Superior temporal gyrus (tissue), 1 donor: ENCODE measurements around the gene XPO1.
"Not testable (repeated sequence)": the region's sequence is repeated elsewhere in the genome, so short reads cannot be mapped to it uniquely, and the experiment has no call there.

Experiments used
- DNase-seq: peaks from one replicate; pipeline ENCODE4 v3.0.0-alpha.2; 2016; ENCODE audit errors: extremely low spot score

The XPO1 gene

DNA sequence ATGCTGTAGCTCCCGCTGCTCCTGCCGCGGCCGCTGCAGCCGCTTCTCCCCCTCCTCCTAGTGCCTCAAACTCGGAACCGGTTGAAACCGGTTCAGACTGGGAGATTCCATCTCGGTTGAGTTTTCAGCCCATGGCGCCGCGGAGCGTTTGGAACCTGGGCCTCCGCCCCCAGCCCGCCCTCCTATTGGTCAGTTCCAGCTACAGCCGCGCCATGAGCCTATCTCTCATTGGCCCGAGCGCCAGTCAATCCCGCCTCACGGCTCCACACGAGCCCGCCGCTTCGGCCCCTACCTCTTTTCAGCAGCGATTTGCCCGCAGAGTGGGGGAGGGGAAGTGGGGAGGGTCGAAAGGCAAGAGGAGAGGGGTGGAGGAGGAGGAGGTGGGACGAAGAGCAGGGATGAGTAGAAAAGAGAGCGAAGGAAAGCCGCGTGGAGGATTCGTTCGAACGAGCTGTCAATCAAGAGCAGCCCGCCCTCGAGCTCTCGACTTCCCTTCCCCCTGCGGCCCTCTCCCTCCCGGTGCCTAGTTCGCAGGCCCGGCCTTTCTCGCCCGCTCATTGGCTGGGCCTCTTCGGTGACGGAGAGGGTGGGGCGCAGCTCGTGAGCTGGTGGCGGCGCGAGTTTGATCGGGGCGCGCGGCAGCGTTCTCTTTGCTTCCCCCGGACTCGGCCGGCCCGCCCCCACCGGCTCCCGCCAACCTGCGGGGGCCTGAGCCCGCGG lies at the start of gene XPO1:
Gene XPO1 (minus strand): TSS at position 157 of the 720 bp plus-strand sequence. CDS start 4,459 bp downstream, outside the sequence.
- DNase-seq, result peak; percentile 99

GRCh38 chr2:61586928-61587327 lies 48.8 kb upstream of the XPO1 start:
- DNase-seq, result not testable (repeated sequence)

DNA sequence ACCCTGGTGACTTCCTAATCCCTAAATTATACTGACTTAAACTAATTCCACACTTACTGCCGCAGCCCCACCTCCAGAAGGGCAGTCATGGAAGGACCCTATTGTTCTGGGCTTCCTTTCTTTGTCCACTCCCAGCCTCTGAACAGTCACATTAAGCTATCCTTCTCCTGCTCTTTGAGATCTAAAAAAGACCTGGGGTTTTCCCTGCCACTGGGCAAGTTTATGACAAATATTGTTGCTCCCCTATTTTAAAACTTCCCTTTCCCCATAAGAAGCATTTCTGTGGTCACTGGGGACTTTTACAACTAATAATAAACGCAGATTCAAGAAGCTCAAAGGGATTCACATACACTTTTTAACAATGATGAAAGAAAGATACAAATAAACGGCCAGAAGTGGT lies 47.2 kb upstream of the XPO1 start:
- DNase-seq, result no peak

DNA sequence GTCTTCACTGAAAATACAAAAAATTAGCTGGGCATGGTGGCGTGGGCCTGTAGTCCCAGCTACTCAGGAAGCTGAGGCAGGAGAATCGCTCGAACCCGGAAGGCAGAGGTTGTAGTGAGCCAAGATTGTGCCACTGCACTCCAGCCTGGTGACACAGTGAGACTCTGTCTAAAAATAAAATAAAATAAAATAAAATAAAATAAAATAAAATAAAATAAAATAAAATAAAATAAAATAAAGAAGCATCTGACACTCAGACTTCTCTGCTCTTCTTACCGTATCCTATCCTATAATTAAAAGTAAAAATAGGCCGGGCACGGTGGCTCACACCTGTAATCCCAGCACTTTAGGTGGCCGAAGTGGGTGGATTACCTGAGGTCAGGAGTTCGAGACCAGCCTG lies 46.2 kb upstream of the XPO1 start:
- not testable (repeated sequence) for DNase-seq

DNA sequence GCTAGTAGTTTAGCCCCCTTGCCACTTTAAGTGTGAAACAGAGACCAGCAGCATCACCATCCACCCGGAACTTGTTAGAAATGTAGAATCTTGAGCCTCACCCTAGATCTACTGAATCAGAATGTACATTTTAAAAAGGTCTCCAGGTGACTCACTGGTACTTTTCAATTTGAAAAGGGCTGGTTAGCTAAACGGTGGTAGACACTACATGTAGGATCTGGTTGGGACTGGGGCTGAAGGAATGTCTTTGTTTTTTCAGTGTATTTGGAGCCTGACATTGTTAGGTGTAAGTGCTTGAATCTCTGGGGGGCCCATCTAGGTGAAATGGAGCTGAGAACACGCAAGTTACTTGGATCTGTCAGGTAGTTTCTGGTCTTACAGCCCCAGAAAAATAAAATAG lies 44.0 kb upstream of the XPO1 start:
- no peak for DNase-seq

GRCh38 chr2:61581716-61582115 lies 43.6 kb upstream of the XPO1 start:
- no peak for DNase-seq

DNA sequence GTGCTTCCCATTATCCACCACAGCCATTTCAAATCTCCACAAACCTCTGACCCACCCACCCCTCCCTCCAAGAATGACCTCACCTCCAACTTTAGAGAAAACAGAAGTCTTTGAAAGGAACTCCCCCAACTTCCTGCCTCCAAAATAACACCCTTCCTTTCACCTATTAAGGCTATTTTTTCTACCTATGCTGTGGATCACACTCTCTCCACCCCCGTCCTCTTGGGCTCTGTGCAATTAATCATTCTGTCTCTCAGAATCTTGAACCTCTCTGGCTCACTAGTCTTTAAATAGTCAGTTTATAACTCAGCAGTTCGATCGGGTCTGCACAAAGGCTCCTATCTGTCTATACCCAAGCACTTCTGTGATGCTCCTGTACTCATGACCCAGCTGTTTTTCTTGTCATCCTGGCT lies 37.3 kb upstream of the XPO1 start:
- DNase-seq, result no peak

- DNase-seq, result no peak
These were observed 28.4 kb upstream of the XPO1 start for GRCh38 chr2:61566566-61566965.

- no peak for DNase-seq
These were observed 24.5 kb upstream of the XPO1 start for GRCh38 chr2:61562615-61563014.

GRCh38 chr2:61558160-61558559 lies 20.0 kb upstream of the XPO1 start:
- DNase-seq, result no peak

- DNase-seq, result no peak
These were observed 19.2 kb upstream of the XPO1 start for GRCh38 chr2:61557381-61557780.

- no peak for DNase-seq
These were observed 16.4 kb upstream of the XPO1 start for GRCh38 chr2:61554604-61555003.

DNA sequence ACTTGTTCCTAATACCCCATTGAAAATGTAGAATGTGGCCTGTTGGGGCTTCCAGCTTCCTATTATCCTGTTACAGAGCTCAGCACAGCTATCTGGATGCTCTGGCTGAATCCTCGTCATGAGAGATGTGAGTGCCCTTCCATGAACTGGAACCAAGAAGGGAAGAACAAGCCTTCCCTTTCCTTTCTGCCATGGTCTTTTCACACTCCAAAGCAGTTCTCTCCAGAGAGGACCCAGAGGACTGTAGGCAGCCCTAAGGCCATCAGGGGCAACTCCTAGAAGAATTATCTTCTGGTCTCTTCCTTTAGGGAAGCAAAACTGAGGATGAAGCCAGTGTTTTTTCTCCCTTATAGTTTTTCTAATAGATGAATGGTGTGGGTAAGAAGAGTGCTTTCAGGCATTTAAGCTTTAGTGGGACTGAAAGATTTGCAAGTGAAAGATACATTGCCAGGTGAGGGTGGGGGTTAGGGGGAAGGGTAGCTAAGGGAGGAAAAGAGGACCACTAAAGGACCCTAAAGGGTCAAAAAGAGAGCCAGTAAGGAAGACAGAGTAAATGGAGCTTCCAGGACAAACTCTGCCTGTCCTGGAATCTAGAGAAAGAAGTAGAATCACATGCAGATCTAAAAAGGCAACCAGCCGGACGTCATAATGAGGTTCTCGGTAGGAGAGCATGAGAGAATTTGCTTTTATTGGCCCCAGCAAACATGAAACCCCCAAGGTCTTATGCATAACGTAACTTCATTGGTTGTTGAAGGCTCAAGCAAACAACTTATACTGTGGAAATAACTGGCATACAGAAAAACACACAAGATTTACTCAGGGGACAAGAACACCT lies 12.4 kb upstream of the XPO1 start:
- DNase-seq, result no peak

DNA sequence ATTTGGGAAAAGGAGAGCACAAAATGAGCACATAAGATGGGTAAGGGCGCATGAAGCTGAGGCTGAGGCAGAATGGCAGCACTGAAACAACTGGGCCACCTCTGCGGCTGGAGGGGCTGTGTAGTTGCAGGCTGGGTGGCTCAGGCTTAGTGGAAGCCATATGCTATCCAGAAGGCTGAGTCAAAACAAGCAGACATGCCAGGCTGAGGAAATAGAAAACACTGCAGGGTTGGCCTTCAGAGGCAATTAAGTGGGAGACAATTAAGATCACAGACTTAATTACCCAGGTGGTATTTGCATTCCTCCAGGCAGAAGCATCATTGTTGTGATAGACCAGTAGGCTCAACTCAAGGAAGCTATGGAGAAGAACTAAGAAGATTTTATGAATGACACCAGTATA lies 11.4 kb upstream of the XPO1 start:
- DNase-seq, result no peak

- no peak for DNase-seq
These were observed 4.9 kb upstream of the XPO1 start for GRCh38 chr2:61543062-61543461.

GRCh38 chr2:61540167-61540566 lies 2.0 kb upstream of the XPO1 start:
- DNase-seq, result not testable (repeated sequence)

DNA sequence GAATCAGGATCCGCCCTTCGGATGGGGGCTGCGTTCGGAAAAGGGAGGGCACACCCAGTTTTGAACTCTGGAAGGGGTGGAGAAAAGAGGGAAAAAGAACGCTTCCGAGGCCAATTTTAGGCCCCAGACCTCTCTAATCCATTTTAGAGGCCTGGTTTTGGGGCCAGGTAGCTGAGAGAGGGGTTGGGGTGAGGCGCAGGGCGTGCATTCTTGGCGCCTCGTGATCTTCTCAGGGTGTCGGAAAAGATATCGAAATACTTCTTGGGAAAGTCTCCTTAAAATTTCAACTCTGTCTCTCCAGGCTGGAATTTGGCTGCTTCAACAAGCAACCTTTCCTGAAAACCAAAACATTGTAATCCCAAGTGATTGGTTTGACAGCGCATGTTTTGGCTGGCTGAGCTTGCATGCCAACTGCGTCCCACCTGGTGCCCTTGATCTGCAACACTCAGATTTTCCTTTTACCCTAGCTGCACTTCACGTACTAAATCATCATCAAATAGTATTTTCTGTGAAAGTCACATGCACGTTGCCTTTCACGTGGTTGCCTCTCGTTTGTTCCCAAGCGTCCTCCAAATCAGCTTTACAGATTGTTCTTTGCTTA lies 864 bp upstream of the XPO1 start:
- DNase-seq, result peak; percentile 58

DNA sequence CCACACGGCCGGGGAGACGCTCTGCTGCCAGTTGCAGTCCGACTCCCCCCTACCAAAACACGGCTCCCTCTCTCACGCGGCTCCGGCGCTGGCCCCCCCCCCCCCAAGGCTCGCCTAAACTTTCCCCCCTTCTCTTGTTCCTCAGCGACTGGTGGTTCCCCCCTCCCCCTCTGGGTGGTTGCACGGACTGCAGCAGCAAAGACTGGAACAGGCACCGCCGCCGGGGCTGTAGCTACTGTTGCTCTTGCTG lies 281 bp downstream of the XPO1 start:
- DNase-seq, result no peak

DNA sequence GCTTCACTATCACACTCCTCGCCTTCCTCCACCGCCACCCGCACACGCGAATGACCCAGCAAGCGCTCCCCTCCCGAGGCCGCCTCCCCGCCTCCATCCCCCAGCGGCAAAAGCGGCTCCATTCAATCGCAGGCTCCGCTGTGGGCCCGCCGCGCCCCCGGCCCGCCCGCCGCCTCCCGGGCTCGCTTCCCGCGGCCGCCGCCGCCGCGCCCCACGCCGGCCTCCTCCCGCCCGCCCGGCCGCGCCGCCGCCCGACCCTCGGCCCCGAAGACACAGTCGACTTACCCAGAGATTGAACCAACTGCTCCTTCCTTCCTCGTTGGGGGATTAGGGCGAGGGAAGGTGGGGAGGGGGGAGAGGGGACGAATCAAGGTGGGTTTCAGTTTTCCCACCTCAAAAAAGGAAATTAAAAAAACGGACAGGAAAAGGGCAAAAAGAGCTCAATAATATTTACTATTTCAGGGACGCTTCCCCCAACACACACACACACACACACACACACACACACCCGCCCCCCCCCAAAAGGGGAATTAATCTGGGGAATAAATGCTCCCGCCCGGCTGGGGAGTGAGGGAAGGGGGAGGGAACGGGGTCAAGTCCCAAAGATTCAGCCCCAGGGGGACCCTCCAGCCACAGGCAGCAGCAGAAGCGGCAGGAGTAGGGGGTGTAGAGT lies 743 bp downstream of the XPO1 start:
- no peak for DNase-seq

DNA sequence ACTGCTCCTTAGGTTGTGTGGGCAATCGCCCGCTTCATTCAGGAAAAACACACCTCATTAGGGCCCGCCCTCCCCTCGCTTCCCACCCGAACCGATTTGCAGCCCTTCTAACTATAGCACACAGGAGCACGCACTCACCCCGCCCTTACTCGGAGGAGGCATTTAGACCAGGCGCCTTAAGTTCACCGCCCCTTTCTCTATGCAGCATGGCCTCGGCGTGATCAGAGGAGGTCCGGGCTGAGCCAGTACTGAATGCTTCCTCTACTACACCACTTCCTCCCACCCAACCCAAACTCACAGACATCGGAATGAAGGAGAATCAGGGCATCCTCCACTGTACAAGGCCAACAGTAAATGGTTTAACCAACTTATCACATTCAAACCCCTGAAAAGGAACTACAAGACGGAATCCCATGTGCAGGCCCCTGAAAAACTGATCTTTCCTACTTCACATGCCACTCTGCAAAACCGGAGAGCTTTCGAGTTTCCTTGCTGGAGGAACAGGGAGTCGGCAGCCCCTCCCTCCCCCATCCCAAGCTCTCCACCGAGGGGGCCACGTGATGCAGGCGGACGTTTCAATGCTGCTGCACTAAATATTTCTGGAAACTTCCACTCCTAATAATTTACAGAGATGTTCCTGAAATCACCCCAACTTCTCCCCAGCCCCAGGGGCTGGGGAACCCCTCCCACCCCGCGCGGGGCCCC lies 1.4 kb downstream of the XPO1 start:
- DNase-seq, result peak; percentile 86

DNA sequence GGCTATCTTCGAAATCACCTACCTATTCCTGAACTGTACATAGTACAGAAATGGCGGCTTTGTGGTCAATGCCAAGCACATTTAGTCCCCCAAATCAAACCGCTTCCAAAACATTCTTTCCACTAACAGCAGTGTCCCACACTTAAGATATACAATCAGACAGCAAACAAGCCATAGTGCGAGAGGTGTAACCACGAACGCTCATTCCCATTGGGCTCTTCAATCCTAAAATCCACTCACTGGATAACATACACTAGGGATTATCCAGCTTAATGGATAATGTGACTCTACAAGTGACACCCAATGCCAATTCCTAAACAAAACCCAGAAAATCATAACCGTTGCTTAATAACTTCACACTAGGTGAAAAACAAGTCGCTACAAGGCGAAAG lies 2.0 kb downstream of the XPO1 start:
- DNase-seq, result no peak

GRCh38 chr2:61535449-61535848 lies 2.7 kb downstream of the XPO1 start:
- peak; percentile 16 for DNase-seq
